GM21529 (cell line): ENCODE data around the gene CST7.

ENCODE experiments used
- ATAC-seq: cut with Tn5 transposase; IDR thresholded peaks from one replicate; pipeline ENCODE4 v1.9.1; 2021; ENCODE audit not compliant: unreplicated experiment

Gene CST7

DNA sequence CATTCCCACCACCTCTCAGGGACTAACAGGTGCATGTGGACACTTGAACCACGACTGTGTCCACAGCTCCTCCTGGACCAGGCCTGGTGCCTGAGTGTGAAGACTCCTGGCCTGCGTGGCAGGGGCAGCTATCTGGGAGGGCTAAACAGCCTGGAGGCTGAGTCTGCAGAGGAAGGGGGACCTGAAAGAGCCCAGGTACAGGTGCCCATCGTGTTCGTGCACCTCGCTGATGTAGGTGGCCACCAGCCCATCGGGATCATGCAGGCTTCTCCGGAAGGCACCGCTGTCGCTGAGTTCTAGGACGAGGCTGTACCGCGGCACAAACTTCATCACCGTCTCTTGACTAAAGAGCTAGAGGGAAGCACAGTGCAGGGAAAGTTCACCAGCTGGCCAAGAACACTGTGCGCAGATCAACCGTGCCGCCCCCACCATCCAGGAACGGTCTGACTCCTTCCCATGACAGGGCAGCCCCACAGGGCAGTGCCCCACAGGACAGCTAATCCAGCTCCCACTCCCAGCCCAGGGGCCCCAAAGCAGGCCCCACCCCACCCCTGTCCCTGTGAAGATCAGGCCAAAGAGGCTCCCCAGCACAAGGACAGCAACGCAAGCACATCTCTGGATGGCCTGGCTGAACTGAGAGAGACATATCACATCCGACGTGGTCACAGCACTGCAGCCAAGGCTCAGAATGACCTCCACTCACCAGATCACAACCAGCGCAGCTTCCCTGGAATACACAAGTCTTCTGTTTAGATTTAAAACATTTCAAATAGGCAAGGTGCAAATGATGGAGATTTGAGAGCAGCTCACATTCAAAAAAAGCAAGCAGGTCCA, 14.8 kb downstream of the CST7 start:
- no peak for ATAC-seq

DNA sequence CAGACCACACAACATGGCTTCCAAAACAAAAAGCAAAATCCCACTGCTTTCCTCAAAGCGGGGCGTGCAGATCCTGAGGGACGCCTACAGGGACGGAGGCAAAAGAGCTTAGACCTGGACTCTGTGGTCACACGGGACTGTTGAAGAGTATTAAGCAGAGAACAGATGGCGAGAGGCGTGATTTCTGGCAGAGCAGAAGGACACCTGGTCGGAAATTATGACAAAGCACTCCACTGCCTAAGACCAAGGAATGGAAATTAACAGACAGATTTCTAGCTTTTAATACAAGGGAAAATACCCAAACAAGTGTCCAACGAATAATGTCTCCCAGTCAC, 15.4 kb downstream of the CST7 start:
- ATAC-seq: no peak

DNA sequence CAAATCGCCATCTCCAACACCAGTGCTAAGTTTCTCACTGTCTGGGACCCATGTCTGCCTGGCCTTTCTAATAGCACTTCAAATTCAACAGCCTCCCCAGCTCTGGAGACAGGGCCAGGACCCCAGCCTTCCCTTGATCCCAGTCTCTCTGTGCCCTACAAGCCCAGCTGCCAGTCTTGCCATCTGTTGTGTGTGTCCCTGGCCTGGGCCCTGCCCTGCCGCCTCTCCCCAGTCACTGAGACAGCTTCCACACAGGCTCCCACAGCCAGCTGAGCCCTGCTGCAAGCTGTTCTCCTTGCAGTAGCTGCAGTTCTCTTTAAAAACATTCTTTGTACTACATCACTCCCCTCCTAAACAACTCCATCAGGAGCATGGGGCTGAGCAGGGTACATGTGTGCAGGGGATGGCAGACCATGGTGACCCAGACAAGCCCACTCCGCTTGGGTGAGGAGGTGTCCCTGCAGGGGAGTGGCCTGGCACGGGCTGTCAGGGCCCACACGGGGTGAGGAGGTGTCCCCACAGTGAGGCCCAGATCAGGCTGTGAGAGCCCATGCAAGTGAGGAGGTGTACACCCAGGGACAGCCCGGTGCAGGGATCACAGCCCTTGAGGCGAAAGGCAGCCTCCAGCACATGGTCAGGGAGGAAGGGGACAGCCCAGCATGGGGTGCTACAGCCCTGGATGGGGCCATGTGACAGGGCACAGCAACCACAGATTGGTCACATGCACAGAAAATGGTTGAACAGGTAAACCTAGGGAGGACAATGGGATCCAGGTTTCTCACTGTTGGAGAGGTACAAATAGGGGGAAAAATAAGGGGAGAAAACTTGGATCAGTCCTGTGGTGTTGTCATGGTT, 16.2 kb downstream of the CST7 start:
- no peak for ATAC-seq

DNA sequence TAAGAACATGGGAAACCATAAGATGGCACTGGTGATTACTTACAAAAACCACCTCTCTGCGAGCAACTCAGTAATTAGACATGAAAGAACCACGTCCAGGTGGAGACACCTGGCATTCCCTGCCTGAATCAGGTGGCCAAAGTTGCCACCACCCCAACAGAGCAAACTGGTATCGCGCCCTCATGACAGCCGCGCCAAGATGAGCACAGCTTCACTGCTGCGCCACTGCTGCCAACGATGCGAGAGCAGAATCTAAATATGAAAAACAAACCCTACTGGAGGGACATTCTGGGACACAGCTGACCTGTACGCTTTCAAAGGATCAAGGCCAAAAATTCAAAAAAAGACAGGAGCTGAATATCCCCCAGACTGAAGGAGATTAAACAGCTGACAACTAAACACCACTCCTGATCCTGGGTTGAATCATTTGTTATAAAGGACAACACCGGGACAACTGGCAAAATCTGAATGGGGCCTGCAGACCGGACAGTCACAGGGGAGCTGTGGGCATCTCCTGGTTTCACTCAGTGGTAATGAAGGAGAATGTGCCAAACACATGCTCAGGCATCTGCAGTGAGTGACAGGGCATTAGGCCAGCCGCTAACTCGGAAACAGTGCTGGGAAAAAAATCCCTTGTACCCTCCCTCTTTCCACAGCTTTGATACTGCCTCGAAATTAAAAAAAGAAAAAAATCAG, 17.4 kb downstream of the CST7 start:
- no peak for ATAC-seq

DNA sequence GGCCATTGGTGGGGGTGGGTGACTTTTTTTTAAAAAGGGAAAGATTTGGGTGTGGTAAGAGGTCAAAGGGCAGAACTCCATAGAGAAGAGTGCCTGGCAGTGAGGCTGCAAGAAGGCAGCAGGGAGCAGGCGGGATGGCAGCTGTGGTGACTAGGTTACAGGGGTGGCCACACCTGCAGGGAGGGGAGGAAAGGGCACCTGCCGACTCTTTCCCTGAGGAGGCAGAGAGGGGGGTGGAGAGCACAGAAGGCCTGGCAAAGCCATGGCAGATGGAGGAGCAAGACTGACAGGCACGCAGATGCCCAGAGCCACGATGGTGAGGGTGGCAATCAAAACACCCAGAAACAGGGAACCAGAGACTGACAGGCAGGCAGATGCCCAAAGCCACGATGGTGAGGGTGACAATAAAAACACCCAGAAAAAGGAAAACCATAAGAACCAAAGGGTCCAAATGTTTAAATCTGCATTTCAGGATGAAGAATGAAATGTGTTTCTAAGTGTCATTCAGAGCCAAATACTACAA, 19.3 kb downstream of the CST7 start:
- ATAC-seq: no peak

DNA sequence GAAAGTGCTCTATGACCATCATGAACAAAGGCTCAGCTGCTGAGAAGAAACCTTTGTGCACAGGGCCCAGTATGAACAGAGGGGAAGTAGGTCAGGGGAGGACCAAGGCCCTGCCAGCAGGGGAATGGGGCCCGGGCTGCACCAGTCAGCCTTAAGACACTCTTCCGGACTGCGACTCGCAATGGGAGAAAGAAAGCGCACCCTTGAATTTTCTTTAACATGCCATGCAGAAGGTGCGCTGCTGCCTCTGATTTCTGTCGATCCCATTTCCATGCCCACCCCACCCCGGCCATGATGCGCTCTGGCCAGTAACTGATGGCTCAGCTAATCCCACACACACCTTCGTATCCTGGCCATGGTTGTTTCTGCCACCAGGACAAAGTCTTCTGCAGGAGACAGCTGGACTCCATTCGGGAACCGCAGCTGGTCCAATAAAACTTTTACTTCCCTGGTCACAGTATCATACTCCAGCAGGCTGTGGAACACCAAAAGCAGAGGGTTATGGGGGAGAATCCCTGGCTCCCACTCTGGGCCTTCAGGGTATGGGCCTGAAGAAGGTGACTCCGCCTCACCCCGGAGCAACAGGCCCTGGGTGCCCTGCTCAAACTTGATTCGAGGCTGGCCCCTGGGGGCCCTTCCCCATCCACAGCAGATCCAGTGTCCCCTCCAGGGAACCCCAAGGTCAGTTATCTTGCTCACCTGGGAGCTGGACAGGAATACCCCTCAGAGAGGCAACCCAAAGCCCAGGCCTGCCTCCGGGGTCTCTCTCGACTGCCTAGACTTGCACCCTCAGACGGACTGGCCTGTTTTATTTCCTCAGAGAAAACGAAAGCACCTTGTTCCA, 20.3 kb downstream of the CST7 start:
- ATAC-seq: no peak

DNA sequence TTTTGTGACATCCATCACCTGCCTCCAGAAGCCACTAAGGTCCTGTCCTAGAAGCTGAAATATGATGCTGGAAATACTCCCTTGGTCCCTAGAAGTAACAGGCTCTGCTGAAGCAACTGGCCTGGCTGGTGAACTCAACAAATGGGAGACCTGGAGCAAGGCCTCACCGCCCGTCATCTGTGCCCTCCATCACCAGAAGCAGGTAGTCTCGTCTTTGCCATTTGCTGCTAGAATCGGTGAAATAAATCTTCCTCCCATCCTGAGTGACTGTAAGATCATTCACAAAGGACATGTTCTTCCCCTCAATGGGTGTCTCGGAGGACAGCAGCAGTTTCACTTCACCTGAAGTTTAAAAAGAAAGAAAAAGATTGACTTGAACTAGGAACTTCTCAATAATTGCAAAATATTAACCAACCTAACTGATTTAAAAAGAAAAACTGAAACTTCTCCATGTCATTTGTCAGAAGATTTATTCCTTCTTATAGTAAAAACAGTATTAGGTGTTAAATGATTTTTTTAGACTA, 21.0 kb downstream of the CST7 start:
- ATAC-seq: no peak

DNA sequence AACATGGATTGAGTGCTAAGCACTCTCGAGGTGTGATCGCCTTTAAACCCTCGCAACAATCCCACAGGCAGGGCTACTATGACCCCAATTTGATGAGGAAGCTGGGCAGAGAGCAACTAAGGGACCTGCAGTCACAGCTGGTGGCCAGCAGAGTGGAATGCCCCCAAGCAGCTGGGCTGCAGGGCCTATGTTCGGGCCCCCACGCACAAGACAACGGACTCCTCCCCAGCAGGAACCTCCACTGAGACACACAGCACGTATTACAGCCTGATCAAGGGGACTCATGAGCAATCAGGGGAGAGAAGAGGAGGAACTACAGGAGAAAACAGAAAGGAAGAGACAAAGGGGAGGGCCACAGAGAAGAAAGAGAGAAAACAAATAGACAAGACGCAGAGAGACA, 21.7 kb downstream of the CST7 start:
- ATAC-seq: no peak

DNA sequence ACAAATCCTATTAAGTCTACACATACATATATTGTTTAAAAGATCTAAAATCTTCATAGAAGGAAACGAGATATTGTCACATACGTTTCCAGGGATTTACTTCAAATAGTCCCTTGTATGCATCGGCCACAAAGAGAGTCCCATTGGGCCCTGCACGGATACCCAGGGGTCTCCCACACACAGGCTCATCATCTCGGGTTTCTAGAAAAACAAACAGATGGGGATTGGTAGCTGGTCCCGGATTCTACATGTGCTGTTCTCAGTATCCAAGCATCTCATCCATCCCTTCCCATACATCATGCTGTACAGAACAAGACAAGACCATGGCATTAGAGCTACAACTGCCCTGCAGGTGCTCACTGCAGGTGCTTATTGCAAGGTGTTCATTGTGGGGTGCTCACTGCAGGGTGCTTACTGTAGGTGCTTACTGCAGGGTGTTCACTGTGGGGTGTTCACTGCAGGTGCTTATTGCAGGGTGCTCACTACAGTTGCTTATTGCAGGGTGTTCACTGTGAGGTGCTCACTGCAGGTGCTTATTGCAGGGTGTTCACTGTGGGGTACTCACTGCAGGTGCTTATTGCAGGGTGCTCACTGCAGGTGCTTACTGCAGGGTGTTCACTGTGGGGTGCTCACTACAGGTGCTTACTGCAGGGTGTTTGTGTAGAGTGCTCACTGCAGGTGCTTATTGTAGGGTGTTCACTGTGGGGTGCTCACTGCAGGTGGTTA, 22.5 kb downstream of the CST7 start:
- ATAC-seq: no peak

DNA sequence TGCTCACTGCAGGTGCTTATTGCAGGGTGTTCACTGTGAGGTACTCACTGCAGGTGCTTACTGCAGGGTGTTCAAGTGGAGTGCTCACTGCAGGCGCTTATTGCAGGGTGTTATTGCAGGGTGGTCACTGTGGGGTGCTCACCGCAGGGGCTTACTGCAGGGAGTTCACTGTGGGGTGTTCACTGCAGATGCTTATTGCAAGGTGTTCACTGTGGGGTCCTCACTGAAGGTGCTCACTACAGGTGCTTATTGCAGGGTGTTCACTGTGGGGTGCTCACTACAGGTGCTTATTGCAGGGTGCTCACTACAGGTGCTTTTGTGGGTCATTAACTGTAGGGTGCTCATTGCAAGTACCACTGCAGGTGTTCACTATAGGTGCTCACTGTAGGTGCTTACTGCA, 23.3 kb downstream of the CST7 start:
- no peak for ATAC-seq

DNA sequence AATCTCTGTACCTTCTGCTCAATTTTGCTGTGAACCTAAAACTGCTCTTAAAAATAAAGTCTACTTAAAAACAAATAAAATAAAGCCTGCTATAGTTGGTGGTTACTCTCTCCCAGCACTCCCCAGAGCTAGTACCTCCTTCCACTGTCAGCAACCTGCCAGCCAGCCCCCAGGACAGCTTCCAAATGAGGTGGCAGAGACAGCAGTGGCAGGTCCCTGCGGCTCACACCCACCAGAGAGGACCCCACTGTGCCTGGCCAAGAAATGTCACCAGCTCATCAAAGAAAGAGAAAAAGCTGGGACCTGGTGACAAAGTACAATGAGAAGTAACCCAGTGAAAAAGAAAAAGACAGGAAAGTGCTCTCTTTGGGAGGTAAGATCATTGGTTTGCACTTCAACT, 28.3 kb downstream of the CST7 start:
- ATAC-seq: no peak

DNA sequence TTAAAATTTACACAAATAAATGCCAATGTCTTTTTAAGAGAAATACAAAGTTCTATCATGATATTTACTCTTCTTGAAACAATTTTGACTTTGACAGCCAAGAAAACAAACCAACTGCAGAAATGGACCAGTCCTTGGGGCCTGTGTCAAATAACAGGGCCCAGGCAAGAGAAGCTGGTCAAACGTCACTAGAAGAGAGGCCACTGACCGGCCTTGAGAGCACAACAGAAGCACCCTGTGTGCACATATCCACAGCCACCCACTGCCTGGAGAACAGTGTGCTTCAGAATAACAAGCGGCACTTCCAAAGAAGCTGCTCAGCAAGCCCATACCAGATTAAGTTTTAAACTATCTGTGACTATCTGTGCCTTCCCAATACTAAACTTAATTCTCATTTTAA, 28.7 kb downstream of the CST7 start:
- ATAC-seq: no peak

DNA sequence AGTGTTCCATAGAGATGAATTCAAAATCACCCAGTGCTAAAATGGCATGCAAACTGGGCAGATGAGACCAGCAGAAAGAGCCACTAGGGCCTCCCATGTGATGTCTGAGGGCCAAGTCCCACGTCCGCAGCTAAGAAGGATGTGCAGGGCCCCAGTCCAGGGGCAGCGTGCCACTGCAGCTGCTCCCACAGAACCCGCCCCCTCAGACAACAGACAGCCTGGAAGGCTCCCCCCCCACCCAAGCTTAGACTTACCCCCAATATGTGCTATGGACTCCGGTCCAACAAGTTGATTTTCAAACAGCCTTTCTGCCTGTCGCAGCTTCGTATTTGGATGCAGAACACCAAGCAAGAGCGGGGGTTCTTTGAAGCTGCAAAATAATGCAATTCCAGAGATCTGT, 29.4 kb downstream of the CST7 start:
- no peak for ATAC-seq

DNA sequence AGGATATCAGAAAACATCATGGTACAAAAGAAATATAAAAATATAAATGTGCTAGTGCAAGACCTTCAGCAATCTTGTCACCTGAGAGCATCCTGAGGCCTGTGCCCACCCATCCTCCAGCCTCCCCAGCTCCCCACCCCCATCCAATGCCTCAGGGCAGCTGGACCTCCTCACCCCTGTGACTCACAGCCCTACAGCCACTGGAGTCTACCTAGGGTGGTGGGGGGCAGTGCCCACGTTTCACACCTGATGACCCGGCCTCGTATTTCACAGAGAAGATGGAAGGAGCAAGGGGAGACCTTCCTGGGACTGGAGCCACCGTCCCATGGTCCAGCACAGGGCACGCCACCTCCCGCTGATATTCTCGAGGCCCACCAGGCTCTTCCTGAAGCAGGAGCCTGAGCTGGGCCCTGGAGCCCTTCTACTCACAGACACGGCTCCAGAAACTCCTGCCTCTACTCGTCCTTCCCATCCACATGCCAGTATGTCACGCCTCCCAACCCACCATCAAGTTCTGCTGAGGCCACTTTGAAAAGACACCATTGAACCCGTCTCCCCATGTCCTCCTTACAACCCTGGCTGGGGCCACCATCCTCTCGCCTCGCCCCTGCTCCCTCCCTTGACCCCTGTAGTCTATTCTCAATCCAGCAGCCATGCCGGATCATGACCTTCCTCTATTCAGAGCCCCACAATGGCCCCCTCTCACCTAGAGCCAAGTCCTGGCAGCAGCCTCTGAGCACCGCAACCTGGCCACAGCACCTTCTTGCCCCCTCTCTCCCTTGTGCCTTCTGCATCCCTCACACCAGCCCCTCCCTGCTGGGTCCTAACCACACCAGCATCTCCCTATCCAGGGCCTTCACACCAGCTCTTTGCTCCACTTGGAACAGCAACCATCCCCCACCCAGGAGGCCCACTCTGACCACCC, 30.2 kb downstream of the CST7 start:
- ATAC-seq: no peak

DNA sequence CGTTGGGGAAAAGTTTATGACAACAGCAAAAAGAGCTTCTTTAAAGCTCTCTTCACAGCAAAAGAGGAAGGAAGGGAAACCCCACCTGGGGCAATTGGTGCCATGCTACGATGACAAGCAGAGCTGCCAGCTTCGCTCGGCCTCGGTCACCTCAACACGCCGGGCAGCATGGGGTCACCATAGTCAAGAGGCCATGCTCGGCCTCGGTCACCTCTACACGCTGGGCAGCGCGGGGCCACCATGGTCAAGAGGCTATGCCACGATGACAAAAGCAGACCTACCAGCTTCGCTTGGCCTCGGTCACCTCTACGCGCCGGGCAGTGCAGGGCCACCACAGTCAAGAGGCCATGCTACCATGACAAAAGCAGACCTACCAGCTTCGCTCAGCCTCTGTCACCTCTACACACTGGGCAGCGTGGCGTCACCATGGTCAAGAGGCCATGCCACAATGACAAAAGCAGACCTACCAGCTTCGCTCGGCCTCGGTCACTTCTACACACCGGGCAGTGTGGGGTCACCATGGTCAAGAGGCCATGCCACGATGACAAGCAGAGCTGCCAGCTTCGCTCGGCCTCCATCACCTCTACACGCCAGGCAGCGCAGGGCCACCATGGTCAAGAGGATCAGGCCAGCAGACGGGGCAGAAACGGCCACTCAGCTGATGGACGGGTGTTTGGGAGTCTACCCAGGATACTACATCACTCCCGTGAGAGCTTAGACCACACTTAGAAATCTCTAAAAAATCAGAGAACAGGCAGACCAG, 31.4 kb downstream of the CST7 start:
- ATAC-seq: no peak

DNA sequence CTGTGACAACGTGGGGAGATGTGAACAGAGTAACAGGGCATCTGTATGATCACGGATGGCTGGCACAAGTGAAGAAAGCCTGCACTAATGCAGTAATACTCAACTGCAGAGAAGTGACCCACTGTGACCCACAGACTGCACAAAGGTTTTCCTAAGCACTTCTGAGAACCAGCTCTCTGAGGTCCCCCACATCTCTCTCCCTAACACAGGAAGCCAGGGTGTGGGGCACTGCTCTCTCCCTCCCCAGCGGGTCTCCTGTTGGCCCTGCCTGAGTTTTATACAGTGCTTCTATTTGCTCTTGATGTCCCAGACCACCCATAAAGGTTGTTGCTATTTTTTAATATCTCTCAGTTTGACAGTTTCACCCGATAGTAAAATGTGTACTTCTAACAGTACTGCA, 32.2 kb downstream of the CST7 start:
- no peak for ATAC-seq

DNA sequence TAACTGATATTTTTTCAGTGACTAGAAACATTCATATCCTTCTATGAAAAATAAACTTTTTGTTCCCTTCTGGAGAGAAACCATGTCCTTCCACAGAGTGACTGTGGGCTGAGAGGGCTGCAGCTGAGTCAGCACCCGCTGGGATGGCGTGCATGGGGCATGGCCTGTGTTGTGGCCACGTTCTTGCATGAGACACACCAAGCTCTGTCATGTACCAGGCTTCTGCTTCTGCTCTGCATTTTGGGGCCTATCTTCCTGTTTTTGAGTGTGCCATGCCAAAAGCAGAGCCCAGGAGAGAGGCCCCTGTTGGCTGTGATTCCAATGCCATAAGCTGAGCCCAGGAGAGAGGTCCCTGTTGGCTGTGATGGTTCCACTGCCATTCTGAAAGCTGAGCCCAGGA, 32.7 kb downstream of the CST7 start:
- ATAC-seq: no peak

DNA sequence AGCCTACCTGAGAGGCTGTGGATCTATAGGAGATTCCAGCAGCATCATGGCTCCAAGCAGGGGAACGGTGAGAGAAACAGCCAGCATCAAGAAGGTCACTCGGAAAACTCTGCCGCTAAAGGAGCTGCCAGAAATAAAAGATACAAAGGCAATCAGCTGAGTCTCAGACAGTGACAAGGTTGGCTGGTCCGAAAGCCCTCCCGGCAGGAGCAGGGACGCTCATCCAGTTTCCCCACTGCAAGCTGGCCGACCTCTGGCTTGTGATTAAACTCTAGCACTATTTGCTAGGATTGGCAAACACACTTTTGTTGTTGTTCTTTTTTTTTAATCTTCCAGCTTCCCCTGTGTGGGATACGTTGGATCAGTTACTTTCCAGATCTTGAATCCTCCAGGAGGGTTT, 34.8 kb downstream of the CST7 start:
- no peak for ATAC-seq
